OCI-LY7 (cell line): ENCODE measurements around the gene PCYT2.

Experiments
- EZH2phosphoT487 ChIP-seq: fragments of 200-600 bp; sonication (generic); IDR thresholded peaks from 2 replicates; pipeline ENCODE4 v1.6.1; 2018; ENCODE audit warnings: low read depth, borderline replicate concordance, mild to moderate bottlenecking, mixed run types, antibody characterized with exemption, low read length, moderate library complexity, mixed read lengths
- TF ChIP-seq, protein P1 (sequence below): fragments of 200-600 bp; sonication (generic); conservative IDR thresholded peaks from 2 replicates; pipeline ENCODE4 v1.5.1; 2014; ENCODE audit warnings: mild to moderate bottlenecking, antibody characterized with exemption, low read length, moderate library complexity, mixed read lengths

DNA sequence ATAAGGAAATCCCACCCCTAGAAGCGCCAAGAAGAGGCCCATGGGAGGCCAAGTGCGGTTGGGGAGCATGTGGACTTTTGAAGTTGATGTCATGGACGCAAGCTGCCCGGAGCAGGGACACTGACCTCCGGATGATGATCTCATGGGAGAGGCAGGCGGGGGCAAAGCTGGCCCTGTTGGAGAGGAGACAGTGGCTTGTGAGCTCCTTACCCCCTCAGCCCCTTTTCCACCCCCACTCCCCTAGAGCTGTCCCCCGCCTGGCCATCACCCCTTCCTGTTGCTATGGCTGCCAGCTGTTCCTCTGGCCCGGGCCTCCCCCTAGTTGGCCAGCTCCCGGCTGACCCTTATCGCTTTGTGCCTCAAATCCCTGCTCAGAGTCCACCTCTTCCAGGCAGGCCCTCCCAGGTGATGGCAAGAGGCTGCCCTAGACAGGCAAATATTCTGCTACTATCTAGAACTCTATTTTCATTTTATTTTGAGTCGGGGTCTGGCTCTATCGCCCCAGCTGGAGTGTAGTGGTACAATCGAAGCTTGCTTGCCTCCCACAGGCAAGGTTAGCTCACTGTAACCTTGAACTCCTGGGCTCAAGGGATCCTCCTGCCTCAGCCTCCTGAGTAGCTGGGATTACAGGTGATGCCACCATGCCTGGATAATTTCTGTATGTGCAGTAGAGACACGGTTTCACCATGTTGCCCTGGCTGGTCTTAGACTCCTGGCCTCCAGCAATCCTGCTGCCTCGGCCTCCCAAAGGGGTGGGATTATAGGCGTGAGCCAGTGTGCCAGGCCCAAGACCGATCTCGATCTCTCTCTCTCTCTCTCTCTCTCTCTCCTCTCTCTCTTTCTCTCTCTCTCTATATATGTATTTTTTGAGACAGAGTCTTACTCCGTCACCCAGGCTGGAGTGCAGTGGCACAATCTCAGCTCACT, 43.2 kb upstream of the PCYT2 start:
- TF ChIP-seq, protein P1, sequence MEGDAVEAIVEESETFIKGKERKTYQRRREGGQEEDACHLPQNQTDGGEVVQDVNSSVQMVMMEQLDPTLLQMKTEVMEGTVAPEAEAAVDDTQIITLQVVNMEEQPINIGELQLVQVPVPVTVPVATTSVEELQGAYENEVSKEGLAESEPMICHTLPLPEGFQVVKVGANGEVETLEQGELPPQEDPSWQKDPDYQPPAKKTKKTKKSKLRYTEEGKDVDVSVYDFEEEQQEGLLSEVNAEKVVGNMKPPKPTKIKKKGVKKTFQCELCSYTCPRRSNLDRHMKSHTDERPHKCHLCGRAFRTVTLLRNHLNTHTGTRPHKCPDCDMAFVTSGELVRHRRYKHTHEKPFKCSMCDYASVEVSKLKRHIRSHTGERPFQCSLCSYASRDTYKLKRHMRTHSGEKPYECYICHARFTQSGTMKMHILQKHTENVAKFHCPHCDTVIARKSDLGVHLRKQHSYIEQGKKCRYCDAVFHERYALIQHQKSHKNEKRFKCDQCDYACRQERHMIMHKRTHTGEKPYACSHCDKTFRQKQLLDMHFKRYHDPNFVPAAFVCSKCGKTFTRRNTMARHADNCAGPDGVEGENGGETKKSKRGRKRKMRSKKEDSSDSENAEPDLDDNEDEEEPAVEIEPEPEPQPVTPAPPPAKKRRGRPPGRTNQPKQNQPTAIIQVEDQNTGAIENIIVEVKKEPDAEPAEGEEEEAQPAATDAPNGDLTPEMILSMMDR: no peak
- no peak for TF ChIP-seq EZH2phosphoT487
